Activated naive CD4-positive, alpha-beta T cell treated with anti-CD3 and anti-CD28 coated beads, Interleukin-2, amount 50 U/mL, for 24 hours (primary cell): ENCODE results near the gene INVS.

ENCODE experiments used
- H3K27ac Mint-ChIP-seq: one replicate; pipeline ENCODE4 v1.8.0; 2021; ENCODE audit warnings: mild to moderate bottlenecking, mixed read lengths
- H3K27me3 Mint-ChIP-seq: one replicate; pipeline ENCODE4 v1.8.0; 2021; ENCODE audit warnings: mixed read lengths
- H3K36me3 Mint-ChIP-seq: one replicate; pipeline ENCODE4 v1.8.0; 2021; ENCODE audit warnings: mixed read lengths
- H3K4me1 Mint-ChIP-seq: one replicate; pipeline ENCODE4 v1.8.0; 2021; ENCODE audit warnings: mixed read lengths
- H3K4me3 Mint-ChIP-seq: one replicate; pipeline ENCODE4 v1.8.0; 2021; ENCODE audit warnings: mild to moderate bottlenecking, mixed read lengths
- H3K9me3 Mint-ChIP-seq: one replicate; pipeline ENCODE4 v1.8.0; 2021; ENCODE audit warnings: mixed read lengths

Gene INVS

GRCh38 chr9:100098046-100098886, 777 bp upstream of the INVS start:
- H3K9me3 Mint-ChIP-seq: no peaks in the 10 kb centered on the region
- H3K4me3 Mint-ChIP-seq: peak overlapping the region; percentile 98
- H3K27me3 Mint-ChIP-seq: no peaks in the 10 kb centered on the region
- H3K4me1 Mint-ChIP-seq: peaks cover 55% of the 10 kb centered on the region
- H3K27ac Mint-ChIP-seq: peak overlapping the region; percentile 95
- peaks cover 1% of the 10 kb centered on the region for H3K36me3 Mint-ChIP-seq

DNA sequence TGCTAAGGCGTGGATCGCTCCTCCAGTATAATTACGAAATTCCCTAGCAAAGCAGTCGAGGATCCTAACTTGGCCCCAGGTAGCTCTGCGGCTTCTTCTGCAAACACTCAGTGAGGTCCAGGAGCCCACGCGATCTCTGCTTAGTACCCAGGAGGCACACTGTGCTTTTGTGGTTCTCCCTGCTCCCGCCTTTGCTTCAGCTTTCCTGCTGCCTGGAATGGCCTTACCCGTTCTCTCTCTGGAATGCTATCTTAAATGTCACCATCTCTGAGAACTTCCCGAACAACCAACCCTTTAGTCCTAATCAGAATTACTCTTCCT, 639 bp downstream of the INVS start:
- Mint-ChIP-seq H3K4me3 (peak overlapping the region; percentile 98), H3K27ac (peak overlapping the region; percentile 95), H3K4me1 (peaks cover 44% of the 10 kb centered on the region), H3K36me3 (no peaks in the 10 kb centered on the region), H3K9me3 (no peaks in the 10 kb centered on the region), H3K27me3 (no peaks in the 10 kb centered on the region)

DNA sequence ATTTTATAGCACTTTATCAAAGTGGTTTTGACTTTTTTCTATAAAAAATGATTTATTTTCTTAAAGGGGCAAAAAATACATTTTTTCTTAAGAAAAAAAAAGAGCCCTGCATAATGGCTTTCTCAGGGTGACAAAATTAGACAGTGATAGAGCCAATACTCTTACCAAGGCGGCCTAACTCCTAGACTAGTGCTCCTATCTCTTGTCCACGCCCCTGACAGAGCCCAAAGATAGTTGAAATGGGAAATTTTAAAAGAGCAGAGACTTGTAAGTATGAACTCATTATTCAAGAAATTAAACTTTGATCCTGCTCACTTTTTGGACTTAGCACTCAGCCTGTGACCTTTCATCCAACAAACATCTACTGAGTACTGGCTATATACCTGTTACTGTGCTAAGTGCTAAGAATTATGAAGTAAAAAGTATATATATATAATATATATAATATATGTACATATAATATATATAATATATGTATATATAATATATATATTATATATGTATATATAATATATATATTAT, 1.2 kb downstream of the INVS start:
- no peaks in the 10 kb centered on the region for H3K27me3 Mint-ChIP-seq

DNA sequence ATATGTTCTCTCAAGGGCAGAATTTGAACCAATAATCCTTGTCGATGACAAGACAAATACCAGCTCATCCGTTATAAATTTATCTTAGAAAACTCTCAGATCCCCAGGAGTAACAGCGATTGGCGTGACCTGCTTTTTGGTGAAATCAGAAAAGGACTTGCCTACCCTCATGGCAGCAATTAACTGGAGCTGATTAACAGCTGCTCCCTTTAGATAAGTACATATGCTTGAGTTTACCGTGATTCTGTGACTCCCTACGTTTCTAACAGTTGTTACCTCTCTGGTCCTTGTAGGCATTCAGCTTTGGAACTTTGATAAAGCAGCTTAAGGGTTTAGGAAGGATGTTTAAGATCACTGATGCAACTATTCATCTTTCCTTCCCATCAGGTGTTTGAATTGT, 2.6 kb downstream of the INVS start:
- Mint-ChIP-seq H3K9me3 (no peaks in the 10 kb centered on the region), H3K4me3 (no peak overlapping the region), H3K36me3 (peaks cover 1% of the 10 kb centered on the region), H3K27ac (peak overlapping the region; percentile 41), H3K4me1 (peaks cover 25% of the 10 kb centered on the region), H3K27me3 (no peaks in the 10 kb centered on the region)

More for the DNA sequence above, 1.2 kb downstream of the INVS start:
- no peak overlapping the region for H3K27ac Mint-ChIP-seq
- peaks cover 1% of the 10 kb centered on the region for H3K36me3 Mint-ChIP-seq
- H3K4me3 Mint-ChIP-seq: peak overlapping the region; percentile 98
- no peaks in the 10 kb centered on the region for H3K9me3 Mint-ChIP-seq
- peaks cover 39% of the 10 kb centered on the region for H3K4me1 Mint-ChIP-seq

GRCh38 chr9:100104314-100104713, 5.3 kb downstream of the INVS start:
- Mint-ChIP-seq H3K9me3 (no peaks in the 10 kb centered on the region), H3K4me3 (no peak overlapping the region), H3K36me3 (peaks cover 1% of the 10 kb centered on the region), H3K4me1 (peaks cover 10% of the 10 kb centered on the region), H3K27ac (no peak overlapping the region), H3K27me3 (no peaks in the 10 kb centered on the region)

DNA sequence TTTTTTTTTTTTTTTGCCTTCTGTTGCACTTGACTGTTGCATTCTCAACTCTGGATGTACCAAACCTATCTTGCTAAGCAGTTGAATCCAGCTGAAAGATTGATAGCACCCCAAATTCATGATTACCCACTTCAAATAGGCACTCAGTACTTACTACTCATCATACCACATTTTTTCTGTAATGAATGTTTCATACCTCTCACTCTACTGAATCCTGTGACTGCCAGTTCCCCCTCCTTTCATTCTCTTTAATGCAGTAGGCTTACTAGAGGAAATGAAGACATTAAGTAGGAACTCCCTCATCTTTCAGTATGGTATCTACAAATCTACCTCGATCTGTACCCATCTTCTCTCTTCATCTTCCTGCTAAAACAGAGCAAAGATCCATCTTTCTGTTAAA, 6.8 kb downstream of the INVS start:
- H3K27ac Mint-ChIP-seq: no peak overlapping the region
- no peaks in the 10 kb centered on the region for H3K27me3 Mint-ChIP-seq
- H3K4me1 Mint-ChIP-seq: no peaks in the 10 kb centered on the region
- no peaks in the 10 kb centered on the region for H3K9me3 Mint-ChIP-seq
- peaks cover 1% of the 10 kb centered on the region for H3K36me3 Mint-ChIP-seq
- no peak overlapping the region for H3K4me3 Mint-ChIP-seq

- Mint-ChIP-seq H3K9me3 (no peaks in the 10 kb centered on the region), H3K27ac (no peak overlapping the region), H3K27me3 (no peaks in the 10 kb centered on the region), H3K4me3 (no peak overlapping the region), H3K36me3 (peaks cover 1% of the 10 kb centered on the region), H3K4me1 (no peaks in the 10 kb centered on the region)
Observed at GRCh38 chr9:100106616-100107015, 7.6 kb downstream of the INVS start.

DNA sequence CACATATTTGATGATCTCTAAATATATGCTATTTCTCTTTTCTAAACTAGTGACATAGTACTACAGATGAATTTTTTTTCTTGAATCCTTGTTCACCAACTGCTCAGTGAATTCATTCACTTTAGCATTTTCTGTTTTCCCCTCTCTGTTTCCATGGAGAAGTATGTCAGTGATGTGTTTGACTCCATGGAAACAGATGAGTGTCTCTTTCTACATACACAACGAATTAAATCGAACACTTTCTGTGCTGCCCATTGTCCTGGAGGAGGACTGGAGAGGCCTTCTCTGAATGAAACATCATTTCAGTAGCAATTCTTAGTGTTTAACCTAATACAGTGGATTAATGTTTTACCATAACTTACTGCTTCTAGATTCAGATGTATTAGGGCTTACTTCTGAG, 9.5 kb downstream of the INVS start:
- H3K4me3 Mint-ChIP-seq: no peak overlapping the region
- H3K4me1 Mint-ChIP-seq: peaks cover 4% of the 10 kb centered on the region

GRCh38 chr9:100111235-100111634, 12.2 kb downstream of the INVS start:
- no peaks in the 10 kb centered on the region for H3K9me3 Mint-ChIP-seq
- H3K36me3 Mint-ChIP-seq: peaks cover 5% of the 10 kb centered on the region
- no peak overlapping the region for H3K27ac Mint-ChIP-seq
- H3K4me3 Mint-ChIP-seq: no peak overlapping the region
- H3K4me1 Mint-ChIP-seq: peaks cover 10% of the 10 kb centered on the region
- no peaks in the 10 kb centered on the region for H3K27me3 Mint-ChIP-seq

More for the DNA sequence above, 9.5 kb downstream of the INVS start:
- Mint-ChIP-seq H3K27me3 (no peaks in the 10 kb centered on the region), H3K9me3 (no peaks in the 10 kb centered on the region), H3K36me3 (peaks cover 1% of the 10 kb centered on the region), H3K27ac (no peak overlapping the region)

GRCh38 chr9:100112677-100113336, 13.8 kb downstream of the INVS start:
- Mint-ChIP-seq H3K27me3 (no peaks in the 10 kb centered on the region), H3K36me3 (peaks cover 5% of the 10 kb centered on the region), H3K27ac (no peak overlapping the region), H3K4me1 (peaks cover 10% of the 10 kb centered on the region), H3K4me3 (no peak overlapping the region), H3K9me3 (no peaks in the 10 kb centered on the region)

- H3K4me1 Mint-ChIP-seq: peaks cover 27% of the 10 kb centered on the region
Observed at GRCh38 chr9:100117316-100117715, 18.3 kb downstream of the INVS start.

GRCh38 chr9:100120286-100120685, 21.2 kb downstream of the INVS start:
- H3K27me3 Mint-ChIP-seq: no peaks in the 10 kb centered on the region
- peaks cover 17% of the 10 kb centered on the region for H3K4me1 Mint-ChIP-seq
- H3K27ac Mint-ChIP-seq: no peak overlapping the region
- no peak overlapping the region for H3K4me3 Mint-ChIP-seq
- H3K9me3 Mint-ChIP-seq: no peaks in the 10 kb centered on the region
- peaks cover 16% of the 10 kb centered on the region for H3K36me3 Mint-ChIP-seq

More at GRCh38 chr9:100117316-100117715, 18.3 kb downstream of the INVS start:
- no peaks in the 10 kb centered on the region for H3K9me3 Mint-ChIP-seq
- H3K27ac Mint-ChIP-seq: no peak overlapping the region
- no peak overlapping the region for H3K4me3 Mint-ChIP-seq
- H3K27me3 Mint-ChIP-seq: no peaks in the 10 kb centered on the region
- H3K36me3 Mint-ChIP-seq: peaks cover 21% of the 10 kb centered on the region

GRCh38 chr9:100125236-100125635, 26.2 kb downstream of the INVS start:
- H3K36me3 Mint-ChIP-seq: peaks cover 21% of the 10 kb centered on the region
- H3K4me3 Mint-ChIP-seq: no peak overlapping the region

GRCh38 chr9:100125910-100126309, 26.9 kb downstream of the INVS start:
- no peak overlapping the region for H3K27ac Mint-ChIP-seq
- H3K27me3 Mint-ChIP-seq: no peaks in the 10 kb centered on the region
- peaks cover 7% of the 10 kb centered on the region for H3K4me1 Mint-ChIP-seq
- no peak overlapping the region for H3K4me3 Mint-ChIP-seq
- H3K36me3 Mint-ChIP-seq: peaks cover 16% of the 10 kb centered on the region
- no peaks in the 10 kb centered on the region for H3K9me3 Mint-ChIP-seq

More at GRCh38 chr9:100125236-100125635, 26.2 kb downstream of the INVS start:
- peaks cover 13% of the 10 kb centered on the region for H3K4me1 Mint-ChIP-seq
- no peak overlapping the region for H3K27ac Mint-ChIP-seq
- H3K9me3 Mint-ChIP-seq: no peaks in the 10 kb centered on the region
- no peaks in the 10 kb centered on the region for H3K27me3 Mint-ChIP-seq

DNA sequence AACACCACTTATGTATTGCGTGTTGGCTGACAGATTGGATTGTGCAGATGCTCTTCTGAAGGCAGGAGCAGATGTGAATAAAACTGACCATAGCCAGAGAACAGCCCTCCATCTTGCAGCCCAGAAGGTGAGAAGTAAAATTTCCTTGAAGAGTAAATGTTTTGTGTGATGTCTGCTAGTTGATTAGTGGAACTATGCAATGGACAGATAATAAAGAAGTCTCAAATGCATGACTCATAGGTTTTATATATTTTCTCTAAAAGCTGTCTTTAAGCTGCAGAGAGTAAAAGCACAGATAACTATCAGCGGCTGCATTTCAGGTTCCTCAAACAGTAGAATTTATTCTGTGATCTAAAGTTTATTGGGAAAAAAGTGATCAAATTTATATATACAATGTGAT, 27.4 kb downstream of the INVS start:
- Mint-ChIP-seq H3K27ac (no peak overlapping the region), H3K36me3 (peaks cover 16% of the 10 kb centered on the region), H3K9me3 (no peaks in the 10 kb centered on the region), H3K4me1 (peaks cover 7% of the 10 kb centered on the region), H3K4me3 (no peak overlapping the region), H3K27me3 (no peaks in the 10 kb centered on the region)

DNA sequence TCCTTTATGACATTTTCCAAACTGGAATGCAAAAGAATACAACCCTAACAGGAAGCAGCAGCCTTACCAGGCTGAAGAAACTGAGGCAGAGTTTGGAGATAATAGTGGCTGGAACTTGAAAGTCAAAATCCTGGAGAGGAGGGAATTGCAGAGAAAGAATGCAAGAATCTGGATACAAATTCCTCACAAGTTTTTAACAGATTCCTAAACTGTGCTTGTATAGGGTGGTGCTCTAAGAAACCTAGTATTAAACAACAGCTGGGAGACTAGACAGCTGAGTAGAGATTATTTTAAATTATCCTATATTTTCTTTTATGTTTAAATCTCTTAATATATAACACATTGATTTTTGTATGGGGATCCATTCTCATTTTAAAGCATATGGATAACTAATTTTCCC, 30.7 kb downstream of the INVS start:
- H3K36me3 Mint-ChIP-seq: peaks cover 18% of the 10 kb centered on the region
- H3K9me3 Mint-ChIP-seq: no peaks in the 10 kb centered on the region
- no peaks in the 10 kb centered on the region for H3K4me1 Mint-ChIP-seq
- H3K27ac Mint-ChIP-seq: no peak overlapping the region
- no peaks in the 10 kb centered on the region for H3K27me3 Mint-ChIP-seq
- H3K4me3 Mint-ChIP-seq: no peak overlapping the region
